OCI-LY7 (cell line): ENCODE data around the gene TSPAN1. TPM values are rescaled to one million over a fixed set of nuclear protein-coding genes. Genes with fewer than 3 reads are reported as not detected.

Source experiments
- BruUV-seq: library from RNA; stranded (reverse); fragments of 400-500 nt; replicated peaks from 2 replicates; lab custom pipeline; 2021; lab: Mats Ljungman, UMichigan
- CTCF ChIA-PET: fragments of 300-600 bp; sonication (Branson Sonifier 250); formaldehyde crosslinking; loops from one replicate; lab custom pipeline; 2022; ENCODE audit warnings: antibody characterized with exemption; ENCODE audit not compliant: unreplicated experiment; lab: Charles Lee
- POLR2A ChIA-PET: fragments of 300-600 bp; sonication (Branson Sonifier 250); formaldehyde crosslinking; loops from one replicate; lab custom pipeline; 2022; ENCODE audit warnings: antibody characterized with exemption; lab: Charles Lee
- DNase-seq: peaks from one replicate; pipeline ENCODE4 v3.0.0-alpha.2; 2015; ENCODE audit warnings: low spot score
- H2AFZ ChIP-seq: fragments of 200-600 bp; sonication (generic), shearing (Covaris generic); 2 replicates; pipeline ENCODE4 v1.6.1; 2014; ENCODE audit warnings: mild to moderate bottlenecking, antibody characterized with exemption, low read length, moderate library complexity
- H3K27ac ChIP-seq: fragments of 200-600 bp; sonication (generic); 2 replicates; pipeline ENCODE4 v1.5.1; 2014; ENCODE audit warnings: mixed run types, low read depth, mild to moderate bottlenecking, moderate library complexity, low read length, inconsistent platforms; ENCODE audit not compliant: poor library complexity, severe bottlenecking
- H3K36me3 ChIP-seq: fragments of 200-600 bp; sonication (generic); 2 replicates; pipeline ENCODE4 v1.6.1; 2014; ENCODE audit warnings: mild to moderate bottlenecking, antibody characterized with exemption, low read length, moderate library complexity, mixed read lengths; ENCODE audit not compliant: insufficient read depth
- H3K4me1 ChIP-seq: fragments of 200-600 bp; sonication (generic); 2 replicates; pipeline ENCODE4 v1.5.1; 2014; ENCODE audit warnings: mild to moderate bottlenecking, low read length; ENCODE audit not compliant: insufficient read depth, poor library complexity, severe bottlenecking
- H3K4me2 ChIP-seq: fragments of 200-600 bp; sonication (generic); 2 replicates; pipeline ENCODE4 v1.6.1; 2014; ENCODE audit warnings: mild to moderate bottlenecking, low read length
- H3K4me3 ChIP-seq: fragments of 200-600 bp; sonication (generic); 2 replicates; pipeline ENCODE4 v1.5.1; 2014; ENCODE audit warnings: mild to moderate bottlenecking, low read depth, low read length; ENCODE audit not compliant: poor library complexity, severe bottlenecking
- H3K79me2 ChIP-seq: fragments of 200-600 bp; sonication (generic); 2 replicates; pipeline ENCODE4 v1.6.1; 2016; ENCODE audit warnings: low read depth, mild to moderate bottlenecking, low read length, moderate library complexity, mixed read lengths; ENCODE audit not compliant: insufficient read depth
- H3K9me2 ChIP-seq: fragments of 200-600 bp; sonication (generic); 2 replicates; pipeline ENCODE4 v1.6.1; 2016; ENCODE audit warnings: mild to moderate bottlenecking, low read length, mixed read lengths; ENCODE audit not compliant: insufficient read depth
- H3K9me3 ChIP-seq: fragments of 200-600 bp; sonication (generic); 2 replicates; pipeline ENCODE4 v1.6.1; 2014; ENCODE audit warnings: mild to moderate bottlenecking, mixed run types, low read length, mixed read lengths
- H4K20me1 ChIP-seq: fragments of 200-600 bp; sonication (generic); 2 replicates; pipeline ENCODE4 v1.6.1; 2014; ENCODE audit warnings: mild to moderate bottlenecking, antibody characterized with exemption, low read length, moderate library complexity, mixed read lengths; ENCODE audit not compliant: insufficient read depth
- EZH2phosphoT487 ChIP-seq: fragments of 200-600 bp; sonication (generic); IDR thresholded peaks from 2 replicates; pipeline ENCODE4 v1.6.1; 2018; ENCODE audit warnings: low read depth, borderline replicate concordance, mild to moderate bottlenecking, mixed run types, antibody characterized with exemption, low read length, moderate library complexity, mixed read lengths
- intact Hi-C: fragments of 100-400 bp; cut with micrococcal nuclease; formaldehyde crosslinking; loops from one replicate; pipeline ENCODE4 v1.10.0; 2022; ENCODE audit not compliant: unreplicated experiment
- total RNA-seq, 2 experiments: library from RNA; depleted of rRNA in 1 of 2; stranded (reverse); fragments of >200 nt in 1 of 2; shearing (Covaris generic) in 1 of 2; gene quantifications; 2 replicates each; pipeline ENCODE4 v1.2.3, GENCODE V29; 2014 to 2022
- TF ChIP-seq, protein P1 (sequence below): fragments of 200-600 bp; sonication (generic); conservative IDR thresholded peaks from 2 replicates; pipeline ENCODE4 v1.5.1; 2014; ENCODE audit warnings: mild to moderate bottlenecking, antibody characterized with exemption, low read length, moderate library complexity, mixed read lengths

TSPAN1 gene
- total RNA-seq, 2 experiments from 2014 or later: not detected

DNA sequence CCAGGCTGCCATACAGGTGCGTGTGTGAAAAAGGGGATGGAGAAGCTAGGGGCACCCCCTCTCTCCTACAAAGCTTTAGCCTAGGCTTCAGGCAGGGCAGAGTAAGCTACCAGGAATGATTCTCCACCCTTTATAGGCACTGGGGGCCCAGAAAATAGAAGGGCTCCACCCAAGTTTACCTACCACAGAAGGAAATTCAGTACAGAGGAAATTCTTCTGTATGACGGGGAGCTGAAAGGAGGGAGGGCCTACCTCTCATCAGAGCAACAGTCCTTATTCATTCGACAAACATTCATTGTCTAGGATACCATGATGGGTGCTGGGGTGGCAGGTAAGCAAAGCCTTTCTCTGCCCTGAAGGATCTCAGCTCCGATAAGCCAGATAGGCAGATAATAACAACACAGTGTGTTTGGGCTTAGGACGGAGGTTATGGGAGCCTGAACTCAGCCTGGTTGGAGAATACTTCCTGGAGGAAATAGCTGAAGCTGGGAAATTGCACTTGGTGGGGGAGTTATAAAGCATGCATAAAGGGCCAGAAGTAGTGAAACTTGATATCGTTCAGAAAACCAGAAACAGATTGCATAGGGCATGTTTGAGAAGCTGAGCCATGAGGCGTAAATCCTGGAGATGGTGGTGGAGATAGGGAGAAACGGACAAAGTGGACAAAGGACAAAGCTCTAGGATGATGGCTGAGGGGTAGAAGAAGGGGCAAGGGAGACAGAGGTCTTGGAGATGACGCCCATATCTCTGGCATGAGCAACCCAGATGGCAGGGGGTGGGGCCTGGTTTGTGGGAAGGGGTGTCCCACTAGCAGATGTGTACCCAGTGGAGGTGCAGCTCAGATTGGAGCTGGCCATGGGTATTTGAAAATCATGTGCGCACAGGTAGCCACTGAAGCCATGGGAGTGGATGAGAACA lies 6.7 kb downstream of the TSPAN1 start:
- ChIA-PET CTCF (interaction anchor here (0.7 to 3.0 kb wide), 7 partner anchors 18 to 145 kb away, joined by 3 to 13 read pairs (median 4); no protein-coding TSS in a partner anchor), POLR2A (interaction anchor here (0.6 to 2.2 kb wide), 9 partner anchors 10 to 834 kb away, joined by 3 to 9 read pairs (median 4); partner anchors contain the start of gene POMGNT1)
- no peaks in the 10 kb centered on the region for H3K9me2 ChIP-seq
- H4K20me1 ChIP-seq: no peaks in the 10 kb centered on the region
- no peaks in the 10 kb centered on the region for H3K79me2 ChIP-seq
- no peak overlapping the region for H3K27ac ChIP-seq
- DNase-seq: no peak
- peaks cover 50% of the 10 kb centered on the region for H3K4me1 ChIP-seq
- no peak overlapping the region for H3K4me2 ChIP-seq
- intact Hi-C loops: no loop called here
- BruUV-seq: no TSS peak
- no peaks in the 10 kb centered on the region for H3K36me3 ChIP-seq
- no peak overlapping the region for H2AFZ ChIP-seq
- no peak overlapping the region for H3K4me3 ChIP-seq
- TF ChIP-seq, protein P1, sequence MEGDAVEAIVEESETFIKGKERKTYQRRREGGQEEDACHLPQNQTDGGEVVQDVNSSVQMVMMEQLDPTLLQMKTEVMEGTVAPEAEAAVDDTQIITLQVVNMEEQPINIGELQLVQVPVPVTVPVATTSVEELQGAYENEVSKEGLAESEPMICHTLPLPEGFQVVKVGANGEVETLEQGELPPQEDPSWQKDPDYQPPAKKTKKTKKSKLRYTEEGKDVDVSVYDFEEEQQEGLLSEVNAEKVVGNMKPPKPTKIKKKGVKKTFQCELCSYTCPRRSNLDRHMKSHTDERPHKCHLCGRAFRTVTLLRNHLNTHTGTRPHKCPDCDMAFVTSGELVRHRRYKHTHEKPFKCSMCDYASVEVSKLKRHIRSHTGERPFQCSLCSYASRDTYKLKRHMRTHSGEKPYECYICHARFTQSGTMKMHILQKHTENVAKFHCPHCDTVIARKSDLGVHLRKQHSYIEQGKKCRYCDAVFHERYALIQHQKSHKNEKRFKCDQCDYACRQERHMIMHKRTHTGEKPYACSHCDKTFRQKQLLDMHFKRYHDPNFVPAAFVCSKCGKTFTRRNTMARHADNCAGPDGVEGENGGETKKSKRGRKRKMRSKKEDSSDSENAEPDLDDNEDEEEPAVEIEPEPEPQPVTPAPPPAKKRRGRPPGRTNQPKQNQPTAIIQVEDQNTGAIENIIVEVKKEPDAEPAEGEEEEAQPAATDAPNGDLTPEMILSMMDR: no peak
- TF ChIP-seq EZH2phosphoT487: no peak
- H3K9me3 ChIP-seq: no peaks in the 10 kb centered on the region

DNA sequence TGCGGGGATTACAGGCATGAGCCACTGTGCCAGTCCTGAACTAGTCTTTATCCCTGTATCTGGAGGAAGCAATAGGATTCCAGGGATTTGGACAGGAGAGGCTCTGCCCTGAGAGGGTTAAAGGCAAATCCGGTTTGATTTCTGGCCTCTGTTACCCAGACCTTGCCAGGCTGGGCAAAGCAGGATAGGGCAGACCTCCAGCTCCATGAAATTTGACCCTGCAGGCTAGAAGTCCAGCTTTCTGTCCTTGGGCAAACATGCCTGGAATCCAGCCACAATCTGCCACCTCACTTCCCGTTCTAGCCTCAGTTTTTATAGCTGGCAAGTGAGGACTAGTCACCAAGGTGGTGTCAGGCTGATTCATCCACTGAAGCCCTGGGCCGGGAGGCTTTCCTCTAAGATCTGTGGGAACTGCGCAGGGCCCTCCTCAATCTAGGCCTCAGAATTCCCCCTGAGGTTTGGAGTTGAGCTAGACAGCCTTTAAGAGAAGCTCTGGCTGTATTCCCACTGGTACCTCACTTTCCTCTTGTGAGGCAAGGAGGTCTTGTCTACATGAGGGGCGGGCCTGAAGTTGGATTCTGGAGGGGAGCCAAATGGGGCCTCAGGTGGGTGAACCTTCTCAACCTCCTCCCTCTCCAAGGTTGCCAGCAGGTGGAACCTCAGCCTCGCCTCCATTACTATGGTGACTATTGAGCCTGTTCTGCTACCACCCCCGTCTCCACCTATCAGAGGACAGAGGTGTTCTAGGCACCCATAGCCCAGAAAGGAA lies 8.4 kb downstream of the TSPAN1 start:
- no peaks in the 10 kb centered on the region for H3K9me2 ChIP-seq
- BruUV-seq: no TSS peak
- no peak overlapping the region for H3K27ac ChIP-seq
- no peak for DNase-seq
- H3K36me3 ChIP-seq: no peaks in the 10 kb centered on the region
- intact Hi-C loops: no loop called here
- no peaks in the 10 kb centered on the region for H3K9me3 ChIP-seq
- no peak overlapping the region for H3K4me3 ChIP-seq
- ChIA-PET CTCF (interaction anchor here (0.5 to 3.0 kb wide), 3 partner anchors 16 to 41 kb away, joined by 3 to 13 read pairs (median 4); no protein-coding TSS in a partner anchor), POLR2A (interaction anchor here (0.6 to 2.2 kb wide), 6 partner anchors 13 to 571 kb away, joined by 3 to 9 read pairs (median 4); no protein-coding TSS in a partner anchor)
- no peak for TF ChIP-seq EZH2phosphoT487
- TF ChIP-seq, protein P1: no peak
- H4K20me1 ChIP-seq: no peaks in the 10 kb centered on the region
- H2AFZ ChIP-seq: peak overlapping the region; percentile 7; the same call in 1 of the 2 replicates
- peaks cover 51% of the 10 kb centered on the region for H3K4me1 ChIP-seq
- H3K4me2 ChIP-seq: no peak overlapping the region
- H3K79me2 ChIP-seq: no peaks in the 10 kb centered on the region
